OCI-LY3 (cell line): Measurements from ENCODE around the gene P2RX6.

Experiments used
- H2AFZ ChIP-seq: fragments of 200-600, 300-600 bp; shearing (Covaris generic); 2 replicates; pipeline ENCODE4 v1.6.0; 2014; ENCODE audit warnings: antibody characterized with exemption, low read depth, low read length
- H3K27ac ChIP-seq: fragments of 200-600, 300-600 bp; sonication (generic); 2 replicates; pipeline ENCODE4 v1.5.1; 2014; ENCODE audit warnings: mild to moderate bottlenecking, low read length, moderate library complexity, mixed read lengths
- H3K27me3 ChIP-seq: fragments of 200-600, 300-600 bp; sonication (generic); 2 replicates; pipeline ENCODE4 v1.6.1; 2014; ENCODE audit warnings: low read depth, low read length, mixed read lengths
- H3K36me3 ChIP-seq: fragments of 200-600, 300-600 bp; sonication (generic); replicated peaks from 2 replicates; pipeline ENCODE3; 2014; ENCODE audit warnings: low read depth, low read length, mixed read lengths
- H3K4me1 ChIP-seq: fragments of 300-600, 200-600 bp; sonication (generic); 2 replicates; pipeline ENCODE4 v1.6.1; 2014; ENCODE audit warnings: low read length, mixed read lengths
- H3K4me2 ChIP-seq: fragments of 200-600, 300-600 bp; sonication (generic); 2 replicates; pipeline ENCODE4 v1.6.1; 2014; ENCODE audit warnings: low read length, mixed read lengths
- H3K4me3 ChIP-seq: fragments of 300-600, 200-600 bp; sonication (generic); 2 replicates; pipeline ENCODE4 v1.5.1; 2014; ENCODE audit warnings: antibody characterized with exemption, mild to moderate bottlenecking, low read length, moderate library complexity
- H3K79me2 ChIP-seq: fragments of 300-600, 200-600 bp; shearing (Covaris generic); 2 replicates; pipeline ENCODE4 v1.6.1; 2014; ENCODE audit warnings: mild to moderate bottlenecking, low read length, mixed read lengths
- H3K9ac ChIP-seq: fragments of 300-600, 200-600 bp; shearing (Covaris generic); 2 replicates; pipeline ENCODE4 v1.6.0; 2014; ENCODE audit warnings: mild to moderate bottlenecking, low read length, moderate library complexity
- H3K9me3 ChIP-seq: fragments of 200-600, 300-600 bp; shearing (Covaris generic); 2 replicates; pipeline ENCODE4 v1.6.1; 2014; ENCODE audit warnings: low read length, mixed read lengths; ENCODE audit not compliant: insufficient read depth
- H4K20me1 ChIP-seq: fragments of 200-600, 300-600 bp; sonication (generic); 2 replicates; pipeline ENCODE4 v1.6.1; 2016; ENCODE audit warnings: low read length, mixed read lengths; ENCODE audit not compliant: insufficient read depth
- EZH2phosphoT487 ChIP-seq: fragments of 200-600 bp; shearing (Covaris generic); IDR thresholded peaks from 2 replicates; pipeline ENCODE4 v1.6.1; 2018; ENCODE audit warnings: antibody characterized with exemption, mixed run types, low read depth
- TF ChIP-seq, protein P1 (sequence below): fragments of 200-600, 300-600 bp; sonication (generic); IDR thresholded peaks from 2 replicates; pipeline ENCODE4 v1.5.1; 2014; ENCODE audit warnings: antibody characterized with exemption, low read length, low read depth

P2RX6 gene

DNA sequence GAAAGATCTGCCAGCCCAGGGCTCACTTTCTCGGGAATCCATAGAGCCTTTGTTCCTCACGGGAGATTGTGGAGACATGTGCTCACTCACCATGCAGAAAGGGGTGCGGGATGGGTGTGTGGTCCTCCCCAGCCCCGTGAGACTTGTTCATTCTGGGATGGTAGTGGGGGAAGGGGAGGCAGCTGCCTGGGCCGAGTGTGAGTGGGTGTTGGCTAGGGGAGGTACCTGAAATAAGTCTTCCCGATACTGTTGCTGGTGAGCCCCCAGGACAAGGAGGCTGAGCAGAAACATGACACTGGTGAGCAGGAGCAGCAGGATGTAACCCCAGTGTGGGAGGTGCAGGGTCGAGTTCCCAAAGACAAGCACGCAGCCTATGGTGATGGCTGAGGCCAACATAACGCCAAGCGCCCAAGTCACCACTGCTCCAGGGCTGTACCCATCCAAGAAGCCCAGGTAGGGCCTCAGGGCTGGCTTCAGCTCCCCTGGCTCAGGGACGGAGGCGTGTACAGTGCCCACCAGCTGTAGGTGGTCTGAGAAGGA lies 14.6 kb downstream of the P2RX6 start:
- no peak overlapping the region for H3K4me3 ChIP-seq
- no peaks in the 10 kb centered on the region for H3K36me3 ChIP-seq
- H3K9me3 ChIP-seq: no peaks in the 10 kb centered on the region
- H3K27me3 ChIP-seq: no peaks in the 10 kb centered on the region
- no peaks in the 10 kb centered on the region for H3K79me2 ChIP-seq
- no peak for TF ChIP-seq EZH2phosphoT487
- TF ChIP-seq, protein P1, sequence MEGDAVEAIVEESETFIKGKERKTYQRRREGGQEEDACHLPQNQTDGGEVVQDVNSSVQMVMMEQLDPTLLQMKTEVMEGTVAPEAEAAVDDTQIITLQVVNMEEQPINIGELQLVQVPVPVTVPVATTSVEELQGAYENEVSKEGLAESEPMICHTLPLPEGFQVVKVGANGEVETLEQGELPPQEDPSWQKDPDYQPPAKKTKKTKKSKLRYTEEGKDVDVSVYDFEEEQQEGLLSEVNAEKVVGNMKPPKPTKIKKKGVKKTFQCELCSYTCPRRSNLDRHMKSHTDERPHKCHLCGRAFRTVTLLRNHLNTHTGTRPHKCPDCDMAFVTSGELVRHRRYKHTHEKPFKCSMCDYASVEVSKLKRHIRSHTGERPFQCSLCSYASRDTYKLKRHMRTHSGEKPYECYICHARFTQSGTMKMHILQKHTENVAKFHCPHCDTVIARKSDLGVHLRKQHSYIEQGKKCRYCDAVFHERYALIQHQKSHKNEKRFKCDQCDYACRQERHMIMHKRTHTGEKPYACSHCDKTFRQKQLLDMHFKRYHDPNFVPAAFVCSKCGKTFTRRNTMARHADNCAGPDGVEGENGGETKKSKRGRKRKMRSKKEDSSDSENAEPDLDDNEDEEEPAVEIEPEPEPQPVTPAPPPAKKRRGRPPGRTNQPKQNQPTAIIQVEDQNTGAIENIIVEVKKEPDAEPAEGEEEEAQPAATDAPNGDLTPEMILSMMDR: no peak
- H3K27ac ChIP-seq: no peak overlapping the region
- no peak overlapping the region for H3K4me2 ChIP-seq
- no peak overlapping the region for H2AFZ ChIP-seq
- H4K20me1 ChIP-seq: no peaks in the 10 kb centered on the region
- H3K9ac ChIP-seq: no peak overlapping the region
- no peaks in the 10 kb centered on the region for H3K4me1 ChIP-seq

- Histone ChIP-seq H3K36me3 (no peaks in the 10 kb centered on the region), H3K9me3 (no peaks in the 10 kb centered on the region), H3K9ac (no peak overlapping the region), H3K79me2 (no peaks in the 10 kb centered on the region), H4K20me1 (no peaks in the 10 kb centered on the region), H3K4me1 (no peaks in the 10 kb centered on the region), H3K27ac (no peak overlapping the region), H3K27me3 (no peaks in the 10 kb centered on the region), H2AFZ (no peak overlapping the region), H3K4me2 (no peak overlapping the region), H3K4me3 (no peak overlapping the region)
- no peak for TF ChIP-seq EZH2phosphoT487
- TF ChIP-seq, protein P1: no peak
These were observed 15.1 kb downstream of the P2RX6 start for GRCh38 chr22:21030032-21030431.

- Histone ChIP-seq H3K4me3 (no peak overlapping the region), H3K36me3 (no peaks in the 10 kb centered on the region), H2AFZ (no peak overlapping the region), H3K9me3 (no peaks in the 10 kb centered on the region), H3K4me1 (peaks cover 6% of the 10 kb centered on the region), H3K27me3 (0 out of 2 replicates have a peak, but pooled peaks cover 3% of the 10 kb centered on the region), H4K20me1 (no peaks in the 10 kb centered on the region), H3K79me2 (no peaks in the 10 kb centered on the region), H3K4me2 (no peak overlapping the region), H3K9ac (no peak overlapping the region), H3K27ac (no peak overlapping the region)
- no peak for TF ChIP-seq EZH2phosphoT487
- TF ChIP-seq, protein P1: no peak
These were observed 15.9 kb downstream of the P2RX6 start for GRCh38 chr22:21030621-21031544.

- Histone ChIP-seq H3K9ac (no peak overlapping the region), H3K4me3 (no peak overlapping the region)
These were observed 16.6 kb downstream of the P2RX6 start for GRCh38 chr22:21031545-21032036.

More at GRCh38 chr22:21031545-21032036, 16.6 kb downstream of the P2RX6 start:
- Histone ChIP-seq H3K4me2 (no peak overlapping the region), H3K27ac (no peak overlapping the region), H3K9me3 (no peaks in the 10 kb centered on the region), H3K79me2 (no peaks in the 10 kb centered on the region), H2AFZ (no peak overlapping the region), H3K4me1 (peaks cover 11% of the 10 kb centered on the region), H3K27me3 (0 out of 2 replicates have a peak, but pooled peaks cover 3% of the 10 kb centered on the region), H4K20me1 (no peaks in the 10 kb centered on the region), H3K36me3 (no peaks in the 10 kb centered on the region)
- TF ChIP-seq, protein P1: no peak
- no peak for TF ChIP-seq EZH2phosphoT487
